ENCODE measurements around the gene C6orf89.
"Not testable (repeated sequence)": the region's sequence is repeated elsewhere in the genome, so short reads cannot be mapped to it uniquely, and the experiment has no call there.

C6orf89 gene

DNA sequence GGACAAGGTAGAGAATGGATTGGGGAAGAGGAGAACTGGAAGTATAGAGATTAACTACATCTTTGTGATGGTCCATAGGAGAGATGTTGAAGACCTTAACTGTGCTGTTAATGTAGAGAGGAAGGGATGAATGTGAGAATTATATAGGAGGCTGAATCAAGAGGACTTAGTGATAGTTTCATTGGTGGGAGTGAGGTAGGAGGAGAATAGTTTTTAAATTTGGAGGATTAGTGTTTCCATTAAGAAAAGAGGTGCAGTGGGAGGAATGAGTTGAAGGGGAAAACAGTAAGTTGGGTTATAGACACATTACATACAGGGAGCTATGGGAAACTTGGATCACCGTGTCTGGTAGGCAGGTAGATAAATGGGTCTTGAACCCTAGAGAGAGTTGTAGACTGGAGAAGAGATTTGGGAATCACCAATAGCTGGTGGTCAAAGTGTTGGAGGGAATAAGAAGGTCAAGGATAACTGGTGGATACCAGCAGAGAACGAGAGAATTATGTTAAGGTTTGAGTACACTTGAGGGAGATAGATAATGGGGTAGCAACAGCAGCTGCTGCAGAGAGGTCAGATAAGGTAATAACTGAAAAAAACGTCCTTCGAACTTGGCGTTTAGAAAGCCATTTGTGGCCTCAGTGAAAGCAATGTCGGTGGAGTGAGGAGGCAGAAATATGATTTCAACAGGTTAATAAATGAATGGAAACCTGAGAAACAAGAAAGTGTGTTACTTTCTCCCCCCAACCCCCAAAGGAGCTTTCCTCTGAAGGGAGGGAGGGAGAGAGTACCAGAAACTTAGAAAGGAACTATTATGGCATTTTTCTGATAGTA lies 3.1 kb downstream of the C6orf89 start:
- no peak for DNase-seq

- no peak for DNase-seq
These were observed 4.4 kb downstream of the C6orf89 start for GRCh38 chr6:36890112-36890663.

- not testable (repeated sequence) for DNase-seq
These were observed 5.4 kb downstream of the C6orf89 start for GRCh38 chr6:36891153-36891552.

- DNase-seq: no peak
These were observed 8.5 kb downstream of the C6orf89 start for GRCh38 chr6:36893976-36894932.

- DNase-seq: no peak
These were observed 11.9 kb downstream of the C6orf89 start for GRCh38 chr6:36897609-36898008.

- no peak for DNase-seq
These were observed 18.4 kb downstream of the C6orf89 start for GRCh38 chr6:36904114-36904513.

DNA sequence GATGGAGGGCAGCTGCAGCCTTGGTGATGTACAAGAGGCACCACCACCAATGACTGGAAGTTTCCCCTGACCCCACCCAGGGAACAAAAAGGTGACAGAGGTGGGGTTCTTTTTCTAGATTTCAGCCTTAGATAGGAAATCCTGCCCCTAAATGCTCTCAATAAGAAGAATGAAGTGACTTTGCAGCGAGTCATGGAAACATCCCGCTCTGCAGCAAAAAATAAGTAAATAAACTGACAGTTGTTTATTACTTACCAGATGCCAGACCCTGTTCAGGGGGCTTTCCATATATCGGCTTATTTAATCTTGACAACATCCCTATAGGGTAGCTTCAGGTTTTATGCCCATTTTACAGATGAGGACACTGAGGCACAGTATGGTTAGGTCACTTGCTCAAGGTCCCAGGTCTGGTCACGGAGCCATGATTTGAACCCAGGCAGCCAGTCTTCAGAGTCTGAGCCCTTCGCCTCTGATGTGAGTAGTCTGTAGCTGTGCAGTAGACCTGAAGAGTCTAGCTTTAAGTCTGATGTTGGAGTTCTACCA lies 19.2 kb downstream of the C6orf89 start:
- no peak for DNase-seq

GRCh38 chr6:36906539-36907325 lies 21.0 kb downstream of the C6orf89 start:
- no peak for DNase-seq

- DNase-seq: no peak
These were observed 22.0 kb downstream of the C6orf89 start for GRCh38 chr6:36907781-36908180.

- no peak for DNase-seq
These were observed 23.0 kb downstream of the C6orf89 start for GRCh38 chr6:36908747-36909146.

- no peak for DNase-seq
These were observed 26.3 kb downstream of the C6orf89 start for GRCh38 chr6:36912030-36912454.

- no peak for DNase-seq
These were observed 26.8 kb downstream of the C6orf89 start for GRCh38 chr6:36912586-36912985.

DNA sequence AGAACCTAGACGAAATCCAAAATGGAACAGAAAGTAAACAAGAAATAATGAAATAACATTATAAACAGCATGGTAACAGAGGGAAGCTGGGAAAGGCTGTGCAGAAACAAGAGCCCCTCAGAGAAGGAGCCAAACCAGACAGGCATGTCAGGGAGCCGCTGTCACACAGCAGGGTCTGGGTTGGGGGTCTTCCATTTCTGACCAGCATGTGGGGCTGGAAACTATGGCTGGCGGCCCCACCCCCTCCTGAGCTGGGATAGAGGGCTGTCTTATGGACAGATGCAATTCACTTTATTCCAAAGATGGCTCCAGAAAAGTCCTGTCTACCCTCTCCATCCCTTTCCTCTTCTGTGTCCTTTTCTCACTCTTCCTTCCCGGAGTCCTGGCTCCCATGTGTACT lies 27.3 kb downstream of the C6orf89 start:
- no peak for DNase-seq

- DNase-seq: no peak
These were observed 28.6 kb downstream of the C6orf89 start for GRCh38 chr6:36914227-36914794.

DNA sequence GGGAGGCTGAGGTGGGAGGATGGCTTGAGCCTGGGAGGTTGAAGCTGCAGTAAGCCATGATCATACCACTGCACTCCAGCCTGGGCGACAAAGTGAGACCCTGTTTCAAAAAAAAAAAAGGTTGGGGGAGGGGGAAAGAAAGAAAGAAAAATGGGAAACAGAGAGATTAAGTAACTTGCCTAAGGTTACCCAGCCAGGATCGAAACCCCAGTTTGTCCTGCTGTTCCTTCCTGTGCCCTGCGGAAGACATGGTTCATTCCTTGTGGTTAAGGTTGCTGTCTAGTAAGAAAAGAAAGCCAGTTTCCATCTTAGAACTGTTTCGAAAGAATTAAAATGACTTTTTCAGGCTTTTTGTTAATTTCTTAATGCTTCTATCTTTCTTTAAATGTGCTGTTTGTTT lies 29.8 kb downstream of the C6orf89 start:
- DNase-seq: no peak

- no peak for DNase-seq
These were observed 30.4 kb downstream of the C6orf89 start for GRCh38 chr6:36916126-36916525.

DNA sequence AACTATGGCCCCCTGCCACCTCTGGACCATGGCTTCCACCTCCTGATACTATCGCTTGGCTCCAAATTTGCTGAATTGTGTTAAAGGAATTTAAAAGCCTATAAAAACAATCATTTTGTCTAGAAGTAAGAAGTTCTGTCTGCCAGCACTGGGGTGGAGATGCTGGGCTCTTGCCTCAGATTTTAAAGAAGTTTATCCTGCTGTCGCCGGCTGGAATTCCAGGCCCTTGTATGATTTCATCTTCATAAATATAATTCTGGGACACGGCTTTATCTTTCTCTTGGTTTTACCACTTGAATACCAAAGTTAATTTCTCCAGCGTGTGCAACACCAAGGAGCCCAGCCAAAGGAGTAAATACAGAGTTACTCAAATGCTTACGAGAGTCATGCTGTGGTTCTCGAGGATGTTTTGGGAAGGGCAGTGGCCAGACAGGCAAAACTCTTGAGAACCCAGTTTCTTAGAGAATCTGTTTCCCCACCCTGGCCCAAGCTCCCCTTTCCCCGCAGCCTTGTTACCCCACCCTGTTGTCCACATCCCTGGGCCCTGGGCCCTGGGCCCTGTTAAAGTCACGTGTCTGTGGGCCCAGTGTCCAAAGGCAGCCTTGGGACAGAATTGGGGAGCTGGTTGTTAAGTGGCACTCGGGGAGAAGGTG lies 31.9 kb downstream of the C6orf89 start:
- no peak for DNase-seq

DNA sequence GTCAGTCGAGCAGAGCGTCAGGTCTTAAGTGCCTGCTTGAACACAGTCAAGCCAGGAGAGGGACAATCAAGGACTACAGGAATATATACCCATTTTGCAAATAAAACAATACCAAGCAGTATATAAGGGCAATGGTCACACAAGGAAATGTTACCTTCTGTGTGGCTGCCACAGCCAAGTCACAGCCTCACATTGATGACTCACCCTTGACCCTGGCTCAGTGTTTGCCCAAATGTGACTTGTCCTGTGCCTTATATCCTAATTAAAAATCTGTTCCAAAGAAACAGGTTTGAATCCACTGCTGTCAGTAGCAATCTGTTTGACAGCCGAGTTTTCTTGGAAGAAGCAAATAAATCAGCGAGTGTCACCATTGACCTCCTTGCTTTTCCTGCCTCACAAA lies 34.3 kb downstream of the C6orf89 start:
- no peak for DNase-seq

GRCh38 chr6:36920546-36920945 lies 34.8 kb downstream of the C6orf89 start:
- DNase-seq: no peak

DNA sequence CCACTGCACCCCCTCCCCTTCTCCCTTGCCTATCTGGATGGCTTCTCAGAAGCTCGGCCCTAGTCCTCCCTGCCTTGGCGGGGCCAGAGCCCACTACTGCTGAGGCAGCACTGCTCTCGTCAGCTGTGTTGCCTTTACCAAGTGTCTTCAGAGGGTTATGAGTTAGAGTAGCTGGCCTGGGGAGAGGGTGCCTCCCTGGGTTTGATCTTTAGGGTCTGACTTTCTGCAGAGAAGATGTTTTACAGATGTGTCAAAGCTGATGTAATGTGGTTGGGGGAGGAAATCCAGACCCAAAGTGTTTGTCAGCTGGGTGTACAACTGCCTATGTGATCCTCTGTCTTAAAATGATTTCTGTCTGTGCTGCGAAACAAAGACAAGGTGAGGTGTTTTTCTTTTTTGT lies 38.4 kb downstream of the C6orf89 start:
- no peak for DNase-seq

- DNase-seq: no peak
These were observed 39.1 kb downstream of the C6orf89 start for GRCh38 chr6:36924778-36925374.

Measured in NCI-H1417 treated with DMSO at 0.1 percent for 48 hours (cell line).